NCI-H524 treated with DMSO at 0.1 percent for 48 hours (cell line): ENCODE data around the gene HSF4.
"Not testable (repeated sequence)": the region's sequence is repeated elsewhere in the genome, so short reads cannot be mapped to it uniquely, and the experiment has no call there.

ENCODE experiments used
- DNase-seq: peaks from one replicate; lab custom pipeline; 2025; lab: John Stamatoyannopoulos, UW

The HSF4 gene, protein sequence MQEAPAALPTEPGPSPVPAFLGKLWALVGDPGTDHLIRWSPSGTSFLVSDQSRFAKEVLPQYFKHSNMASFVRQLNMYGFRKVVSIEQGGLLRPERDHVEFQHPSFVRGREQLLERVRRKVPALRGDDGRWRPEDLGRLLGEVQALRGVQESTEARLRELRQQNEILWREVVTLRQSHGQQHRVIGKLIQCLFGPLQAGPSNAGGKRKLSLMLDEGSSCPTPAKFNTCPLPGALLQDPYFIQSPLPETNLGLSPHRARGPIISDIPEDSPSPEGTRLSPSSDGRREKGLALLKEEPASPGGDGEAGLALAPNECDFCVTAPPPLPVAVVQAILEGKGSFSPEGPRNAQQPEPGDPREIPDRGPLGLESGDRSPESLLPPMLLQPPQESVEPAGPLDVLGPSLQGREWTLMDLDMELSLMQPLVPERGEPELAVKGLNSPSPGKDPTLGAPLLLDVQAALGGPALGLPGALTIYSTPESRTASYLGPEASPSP

DNA sequence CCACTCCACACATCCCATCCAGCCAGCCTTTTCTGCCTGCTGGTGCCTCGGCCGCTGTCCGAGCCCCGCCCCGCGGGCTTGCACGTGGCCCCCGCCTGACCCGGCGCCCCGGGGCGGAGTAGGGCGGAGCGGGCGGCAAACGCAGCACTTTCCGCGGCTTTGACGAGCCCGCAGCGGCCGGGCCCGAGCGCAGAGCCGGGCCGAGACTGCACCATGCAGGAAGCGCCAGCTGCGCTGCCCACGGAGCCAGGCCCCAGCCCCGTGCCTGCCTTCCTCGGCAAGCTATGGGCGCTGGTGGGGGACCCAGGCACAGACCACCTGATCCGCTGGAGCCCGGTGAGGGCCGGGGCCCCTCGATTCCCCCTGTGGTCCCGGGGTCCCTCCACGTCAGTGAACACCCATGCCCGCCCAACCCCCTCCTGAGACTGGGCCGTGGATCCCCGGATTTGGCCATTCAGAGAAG is at the start of gene HSF4:
HSF4 (plus strand) TSS at position 147 of the 463 bp plus-strand sequence; CDS start at position 214, 67 bp downstream.
- DNase-seq = no peak

DNA sequence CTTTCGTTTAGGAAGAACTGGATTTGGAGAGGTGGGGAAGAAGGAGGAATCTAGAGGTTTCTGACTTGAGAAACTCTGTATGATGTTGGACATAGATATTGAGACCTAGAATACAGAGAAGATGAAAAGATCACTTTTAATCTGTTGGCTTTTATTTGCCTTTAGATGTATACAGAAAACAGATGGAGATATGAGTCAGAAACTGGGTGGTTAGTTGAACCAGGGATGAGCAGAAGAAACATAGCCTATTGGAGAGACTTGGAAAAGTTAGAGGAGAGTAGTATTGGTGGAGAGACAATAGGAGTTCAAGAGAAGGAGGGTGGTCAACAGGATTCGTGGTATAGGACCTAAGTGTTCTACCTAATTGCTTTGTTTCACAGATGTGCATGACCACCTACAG is 49.8 kb upstream of the HSF4 start:
- DNase-seq = no peak

DNA sequence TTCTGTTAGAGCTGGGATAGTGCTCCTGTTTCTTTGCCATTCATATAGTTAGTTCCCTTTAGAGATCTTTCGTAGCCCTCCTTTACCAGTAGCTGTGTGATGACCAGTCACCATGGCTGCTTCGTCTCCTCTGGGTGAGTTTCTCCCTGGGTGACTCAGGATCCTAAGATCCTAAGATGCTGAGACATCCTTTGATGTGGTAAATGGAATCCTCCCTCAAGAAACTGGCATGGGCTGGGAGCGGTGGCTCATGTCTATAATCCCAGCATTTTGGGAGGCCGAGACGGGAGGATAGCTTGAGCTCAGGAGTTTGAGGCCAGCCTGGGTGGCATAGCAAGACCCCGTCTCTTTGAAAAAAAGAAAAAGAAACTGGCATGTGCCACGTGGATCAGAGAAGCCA is 48.9 kb upstream of the HSF4 start:
- no peak for DNase-seq

DNA sequence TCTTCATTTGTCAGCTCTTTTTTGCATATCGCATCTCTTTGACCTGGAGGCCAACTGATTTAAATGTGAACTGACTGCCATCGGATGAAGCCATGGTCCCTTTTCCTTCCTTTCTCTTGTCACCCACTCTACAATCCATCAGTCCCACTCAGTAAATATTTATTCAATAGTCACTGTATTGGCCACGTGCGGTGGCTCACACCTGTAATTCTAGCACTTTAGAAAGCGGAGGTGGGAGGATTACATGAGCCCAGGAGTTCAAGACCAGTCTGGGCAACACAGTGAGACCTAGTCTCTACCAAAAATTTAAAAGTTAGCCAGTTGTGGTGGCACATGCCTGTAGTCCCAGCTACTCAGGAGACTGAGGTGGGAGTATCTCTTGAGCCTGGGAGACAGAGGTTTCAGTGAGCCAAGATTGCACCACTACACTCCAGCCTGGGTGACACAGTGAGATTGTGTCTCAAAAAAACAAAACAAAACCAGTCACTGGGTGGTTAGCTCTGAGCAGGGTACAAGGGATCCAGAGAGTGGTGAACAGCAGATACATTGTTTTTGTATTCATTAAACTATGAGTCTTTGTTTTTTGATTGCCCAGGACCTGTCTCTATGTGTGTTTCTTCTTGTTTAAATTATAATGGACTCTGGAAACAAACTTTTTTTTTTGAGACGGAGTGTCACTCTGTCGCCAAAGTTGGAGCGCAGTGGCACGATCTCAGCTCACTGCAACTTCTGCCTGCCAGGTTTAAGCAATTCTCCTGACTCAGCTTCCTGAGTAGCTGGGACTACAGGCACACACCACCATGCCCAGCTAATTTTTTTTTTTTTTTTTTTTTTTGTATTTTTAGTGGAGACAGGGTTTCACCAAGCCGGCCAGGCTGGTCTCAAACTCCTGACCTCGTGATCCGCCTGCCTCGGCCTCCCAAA is 47.9 kb upstream of the HSF4 start:
- no peak for DNase-seq

DNA sequence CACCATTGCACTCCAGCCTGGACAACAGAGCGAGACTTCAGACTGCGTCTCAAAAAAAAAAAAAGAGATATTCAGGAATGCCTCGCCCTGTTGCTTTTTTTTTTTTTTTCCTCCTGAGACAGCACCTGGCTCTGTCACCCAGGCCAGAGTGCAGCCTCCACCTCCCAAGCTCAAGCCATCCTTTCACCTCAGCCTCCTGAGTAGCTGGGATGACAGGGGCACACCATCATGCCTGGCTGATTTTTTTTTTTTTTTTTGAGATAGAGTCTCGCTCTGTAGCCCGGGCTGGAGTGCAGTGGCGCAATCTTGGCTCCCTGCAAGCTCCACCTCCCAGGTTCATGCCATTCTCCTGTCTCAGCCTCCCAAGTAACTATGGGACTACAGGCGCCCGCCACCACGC is 46.8 kb upstream of the HSF4 start:
- DNase-seq = no peak

DNA sequence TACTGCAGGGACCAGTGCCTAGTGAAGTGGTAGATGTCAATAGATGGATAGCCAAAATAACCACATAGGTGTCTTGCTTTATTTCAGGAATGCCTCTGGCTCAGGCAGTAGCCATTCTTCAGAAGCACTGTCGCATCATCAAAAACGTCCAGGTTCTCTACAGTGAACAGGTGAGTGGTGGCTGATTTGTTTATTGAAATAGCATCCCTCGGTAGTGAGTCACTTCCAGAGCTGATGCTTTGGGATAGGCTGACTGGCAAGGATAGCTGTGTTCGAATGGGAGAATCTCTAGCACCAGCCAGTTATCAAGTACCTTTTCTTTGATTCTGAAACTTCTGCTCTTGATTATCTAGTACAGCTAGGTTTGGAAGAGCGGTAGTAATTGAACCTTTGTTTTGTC is 44.5 kb upstream of the HSF4 start:
- no peak for DNase-seq

DNA sequence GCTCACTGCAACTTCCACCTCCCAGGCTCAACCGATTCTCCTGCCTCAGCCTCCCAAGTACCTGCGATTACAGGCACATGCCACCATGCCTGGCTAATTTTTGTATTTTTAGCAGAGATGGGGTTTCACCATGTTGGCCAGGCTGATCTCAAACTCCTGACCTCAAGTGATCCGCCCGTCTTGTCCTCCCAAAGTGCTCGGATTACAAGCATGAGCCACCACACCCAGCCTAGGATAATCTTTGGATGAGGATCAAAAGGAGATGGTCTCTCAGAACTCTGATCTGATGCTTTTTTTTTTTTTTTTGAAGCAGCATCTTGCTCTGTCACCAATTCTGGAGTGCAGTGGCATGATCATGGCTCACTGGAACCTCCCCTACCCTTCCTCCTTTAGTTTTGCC is 41.7 kb upstream of the HSF4 start:
- not testable (repeated sequence) for DNase-seq

DNA sequence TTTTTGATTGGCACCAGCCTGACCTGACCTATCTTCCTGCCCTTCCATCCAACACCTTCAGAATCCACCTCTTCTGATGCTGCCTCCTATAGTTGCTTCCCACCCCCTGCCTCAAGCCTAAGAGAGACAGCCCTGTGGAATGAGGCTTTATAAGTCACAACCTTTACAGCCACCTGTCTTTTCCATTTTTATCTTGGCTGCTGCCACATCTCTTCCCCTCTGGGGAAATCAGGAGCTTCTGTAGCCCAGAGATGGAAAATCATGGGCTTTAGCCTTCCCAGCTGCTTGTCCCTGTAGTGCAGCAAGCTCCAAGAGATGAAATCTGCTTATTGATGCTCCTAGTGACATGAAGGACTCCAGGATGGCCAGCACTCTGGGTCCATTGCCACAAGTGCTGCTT is 36.1 kb upstream of the HSF4 start:
- DNase-seq = no peak

DNA sequence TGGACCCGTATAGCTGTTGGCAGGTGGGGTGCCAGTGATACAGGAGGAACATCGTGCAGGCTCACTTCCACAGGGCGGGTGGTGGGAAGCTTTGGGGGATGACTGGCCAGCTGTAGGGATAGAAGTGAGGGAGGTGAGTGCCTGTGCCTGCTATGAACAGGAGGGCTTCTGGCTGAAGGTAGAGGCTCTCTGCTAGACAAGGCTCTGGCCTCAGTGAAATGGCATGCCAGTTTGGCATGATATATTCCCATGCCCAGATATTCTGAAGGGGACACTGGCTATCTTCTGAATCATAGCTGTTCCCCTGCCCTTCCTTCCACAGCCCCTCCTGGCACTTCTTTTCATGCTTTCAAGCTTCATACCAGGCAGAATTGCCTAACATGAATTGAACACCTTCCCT is 35.7 kb upstream of the HSF4 start:
- no peak for DNase-seq

DNA sequence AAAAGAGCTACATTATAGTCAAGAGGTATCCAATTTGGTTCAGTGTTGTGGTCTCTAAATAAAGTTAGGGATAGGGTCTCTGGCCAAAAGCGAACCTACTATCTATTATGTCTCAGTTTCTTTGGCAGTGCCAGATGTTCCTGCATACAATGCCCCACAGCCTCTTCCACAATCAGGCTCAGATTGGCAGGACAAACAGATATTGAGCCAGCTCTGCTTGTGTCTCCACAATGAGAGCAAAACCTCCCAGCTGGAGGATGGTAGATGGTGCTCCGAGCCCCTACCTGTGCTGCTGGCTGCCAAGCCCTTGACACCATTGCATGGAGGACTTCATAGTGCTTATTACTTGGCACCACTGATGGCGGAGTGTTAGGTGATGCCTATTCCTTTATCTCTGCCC is 35.1 kb upstream of the HSF4 start:
- DNase-seq = no peak

DNA sequence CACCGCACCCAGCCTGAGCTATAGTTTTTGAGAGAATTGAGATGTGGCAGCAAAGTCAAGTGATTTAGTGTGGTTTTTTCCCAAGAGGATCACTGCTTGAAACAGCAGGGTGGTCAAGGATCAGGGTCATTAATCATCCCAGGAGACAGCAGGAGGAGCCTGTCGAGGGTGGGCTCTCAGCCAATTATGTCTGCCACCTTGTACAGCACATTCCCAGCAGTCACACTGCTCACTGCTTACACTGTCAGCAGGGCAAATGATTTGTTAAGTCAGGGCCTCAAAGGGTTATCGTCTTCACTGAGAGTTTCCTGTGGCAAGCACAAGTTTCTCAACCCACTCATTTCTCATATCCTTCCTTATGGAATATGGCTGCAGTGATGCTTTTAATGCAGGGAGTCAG is 26.9 kb upstream of the HSF4 start:
- no peak for DNase-seq

DNA sequence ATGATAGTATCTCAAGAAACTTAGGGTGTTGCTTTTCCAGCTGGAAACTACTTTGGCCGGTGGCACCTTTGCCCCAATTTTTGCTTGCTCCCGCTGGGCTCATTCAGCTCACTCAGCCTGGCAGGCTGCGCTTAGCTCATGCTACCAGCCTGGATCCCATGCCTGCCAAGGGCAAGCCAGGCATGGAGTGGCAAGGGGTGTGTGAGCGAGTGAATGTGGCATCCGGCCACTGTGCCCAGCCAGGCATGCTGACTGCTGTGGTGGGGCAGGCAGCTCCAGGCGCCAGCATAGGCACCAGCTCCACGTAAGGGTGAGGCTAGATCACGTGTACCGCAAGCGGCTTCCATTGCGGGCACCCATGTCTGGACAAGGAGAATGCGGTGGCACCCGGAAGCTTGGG is 23.2 kb upstream of the HSF4 start:
- DNase-seq = no peak

DNA sequence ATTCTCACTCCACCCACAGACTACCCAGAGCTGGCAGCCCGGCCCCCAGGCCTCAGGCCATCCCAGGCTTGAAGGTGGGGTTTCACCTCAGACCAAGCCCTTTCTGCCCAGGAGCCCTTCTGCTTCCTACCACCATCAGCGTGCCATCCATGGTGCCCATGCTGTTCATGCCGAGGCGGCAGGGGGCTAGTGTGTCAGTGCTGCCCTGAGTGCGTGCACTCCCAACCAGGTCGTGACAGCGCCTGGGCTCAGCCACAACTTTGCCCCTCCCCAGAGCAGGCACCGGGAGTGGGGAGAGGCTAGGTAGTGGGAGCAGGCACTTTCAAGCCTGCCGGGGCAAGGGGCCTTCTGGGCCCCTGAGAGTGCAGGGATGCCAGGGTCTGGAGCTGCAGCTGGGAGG is 22.2 kb upstream of the HSF4 start:
- DNase-seq = no peak

DNA sequence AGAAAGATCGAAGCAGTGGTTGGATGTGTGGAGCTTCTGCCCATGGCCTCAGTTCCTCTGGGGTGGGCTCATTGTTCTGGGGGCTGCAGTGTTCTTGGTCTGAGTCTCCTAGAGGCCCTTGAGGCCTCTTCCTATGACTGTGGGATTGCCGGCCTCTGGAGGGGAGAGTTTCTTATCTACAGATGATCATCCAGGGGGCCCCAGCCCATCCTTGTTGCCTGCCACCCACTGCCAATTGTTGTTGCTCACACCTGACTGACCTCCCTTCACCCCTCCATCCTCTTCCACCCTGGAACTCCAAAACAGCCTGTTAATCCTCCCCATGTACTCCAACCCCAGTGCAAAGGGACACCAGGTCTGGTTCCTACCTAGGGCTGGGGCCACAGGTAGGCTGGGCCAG is 19.6 kb upstream of the HSF4 start:
- DNase-seq = no peak

DNA sequence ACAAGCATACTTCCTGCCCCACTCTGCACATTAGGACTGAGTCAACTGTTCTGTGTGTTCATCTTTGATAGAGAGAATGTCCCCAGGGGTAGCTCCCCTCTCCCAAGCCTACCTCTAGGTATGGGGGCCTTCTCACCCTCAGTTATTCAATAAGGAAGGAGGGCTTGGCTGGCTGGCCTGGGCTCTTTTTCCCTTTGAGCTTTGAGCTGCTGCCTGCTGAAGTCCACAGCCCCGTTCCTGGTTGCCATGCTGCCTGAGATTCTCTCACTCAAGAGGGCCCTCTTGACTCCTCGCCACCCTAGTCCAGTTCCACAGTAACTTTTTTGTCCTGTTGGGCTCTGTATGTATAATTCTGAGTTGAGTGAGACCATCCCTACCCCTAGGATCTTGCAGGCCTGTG is 18.8 kb upstream of the HSF4 start:
- DNase-seq = no peak

DNA sequence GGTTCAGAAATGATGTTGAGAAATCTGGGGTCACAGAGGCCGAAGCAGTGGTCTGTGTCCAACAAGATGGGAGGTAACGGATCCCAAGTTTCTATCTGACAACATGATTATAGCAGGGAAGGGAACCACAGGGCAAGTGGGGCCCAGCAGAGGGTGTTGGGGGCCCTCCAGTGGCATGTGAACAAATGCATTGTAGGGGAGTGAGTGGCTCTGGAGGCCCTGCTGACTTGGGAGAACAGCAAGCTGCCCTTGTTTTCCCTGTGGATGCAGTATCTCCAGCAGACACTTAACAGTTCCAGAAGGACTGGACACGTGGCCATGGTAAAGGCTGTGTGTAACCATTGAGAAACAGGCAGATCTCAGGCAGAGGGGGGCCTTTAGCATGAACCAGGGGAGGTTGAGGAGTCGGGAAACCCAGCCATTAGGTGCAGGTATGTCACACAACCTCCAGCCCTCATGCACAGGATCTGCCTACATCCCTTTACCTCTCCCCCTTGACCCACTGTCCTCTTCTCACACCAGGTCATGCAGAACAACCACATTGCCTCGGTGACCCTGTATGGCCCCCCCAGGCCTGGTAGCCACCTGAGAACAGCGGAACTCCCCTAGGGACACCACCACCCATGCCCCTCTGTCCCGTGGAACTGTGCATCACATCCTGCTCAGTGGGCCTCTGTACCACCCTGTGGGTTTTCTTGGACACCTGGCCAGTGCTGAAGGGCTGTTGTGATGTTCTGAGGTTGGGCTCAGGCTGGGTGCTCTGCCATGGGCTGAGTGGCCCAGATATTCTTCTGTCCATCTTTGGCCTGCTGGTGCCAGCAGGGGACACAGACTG is 17.8 kb upstream of the HSF4 start:
- DNase-seq = no peak

DNA sequence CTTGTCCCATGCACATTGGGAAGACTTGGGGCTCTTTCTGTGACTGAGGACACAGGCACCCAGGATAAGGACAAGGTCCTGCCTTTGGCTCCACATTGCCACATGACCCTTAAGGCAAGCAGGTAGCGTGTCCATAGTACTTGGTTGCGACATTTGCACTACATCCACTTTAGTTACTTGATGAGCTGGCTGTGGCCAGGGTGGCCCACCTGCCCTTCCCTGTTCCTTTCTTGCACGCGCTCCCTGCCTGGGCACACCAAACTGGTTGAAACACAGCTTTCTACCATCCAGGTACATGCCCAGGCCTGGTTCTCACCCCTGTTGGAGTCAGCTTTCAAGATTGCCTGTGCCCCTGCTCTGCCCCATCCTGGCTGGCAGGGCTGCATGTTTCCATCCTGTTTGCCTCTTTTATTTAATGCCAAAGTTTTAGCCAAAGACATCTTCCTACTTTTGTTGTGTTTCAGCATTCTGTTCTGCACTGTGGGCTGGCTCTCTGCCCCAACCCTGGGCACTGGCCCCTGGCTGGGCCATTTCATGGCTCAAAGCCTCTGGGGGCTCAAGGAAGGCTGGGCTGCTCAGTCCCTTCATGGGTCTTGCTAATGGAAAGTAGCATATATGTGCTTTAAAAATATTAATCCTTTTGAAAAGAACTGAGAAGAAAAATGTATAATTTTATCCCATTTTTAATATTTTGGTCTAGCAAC is 17.0 kb upstream of the HSF4 start:
- no peak for DNase-seq

DNA sequence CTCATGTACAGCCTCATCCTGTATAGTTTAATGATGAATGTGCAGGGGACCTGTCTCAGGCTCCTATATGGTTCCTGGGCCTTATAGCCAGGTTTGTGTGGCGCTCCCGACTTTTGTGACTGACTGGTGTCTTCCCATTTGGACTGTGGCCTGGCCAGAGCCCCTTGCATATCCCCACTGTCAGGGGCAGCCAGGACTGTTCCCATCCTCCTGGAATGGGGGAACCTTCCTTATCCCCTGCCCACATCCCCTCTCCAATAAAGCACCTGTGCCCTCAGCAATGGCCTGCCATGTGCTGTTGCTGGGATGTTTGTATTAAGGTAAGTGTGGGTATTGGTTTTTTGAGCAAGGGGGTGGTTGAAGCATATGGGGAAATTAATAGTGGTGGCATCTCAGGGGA is 16.3 kb upstream of the HSF4 start:
- DNase-seq = no peak

DNA sequence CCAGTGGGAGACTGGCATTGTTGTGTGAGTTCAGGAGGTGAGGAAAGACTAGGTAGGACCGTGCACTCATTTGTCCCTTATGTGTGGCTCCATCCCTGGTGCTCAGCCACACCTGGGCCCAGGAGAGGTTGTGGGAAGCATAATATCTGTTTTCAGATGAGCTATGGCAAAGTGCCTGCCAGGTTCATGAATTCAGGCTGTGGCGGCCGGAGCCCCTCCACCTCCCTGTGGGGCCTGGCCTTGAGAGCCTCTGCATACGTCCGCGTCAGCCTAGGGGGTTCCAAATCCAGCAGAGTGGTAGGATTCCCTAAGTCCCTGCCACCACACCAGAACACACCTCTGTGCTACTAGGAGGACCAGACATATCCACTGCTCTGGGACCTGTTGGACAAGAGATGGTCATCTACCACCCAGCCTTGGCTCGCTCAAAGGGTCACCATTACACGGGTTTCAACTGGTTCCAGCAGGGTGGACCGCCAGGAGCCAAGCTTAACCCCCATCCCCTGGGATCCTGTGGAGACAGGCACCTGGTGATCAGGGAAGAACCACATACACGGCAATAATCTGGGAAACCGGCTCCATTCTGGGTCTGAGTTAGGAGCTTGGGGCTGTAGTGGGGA is 15.8 kb upstream of the HSF4 start:
- no peak for DNase-seq

DNA sequence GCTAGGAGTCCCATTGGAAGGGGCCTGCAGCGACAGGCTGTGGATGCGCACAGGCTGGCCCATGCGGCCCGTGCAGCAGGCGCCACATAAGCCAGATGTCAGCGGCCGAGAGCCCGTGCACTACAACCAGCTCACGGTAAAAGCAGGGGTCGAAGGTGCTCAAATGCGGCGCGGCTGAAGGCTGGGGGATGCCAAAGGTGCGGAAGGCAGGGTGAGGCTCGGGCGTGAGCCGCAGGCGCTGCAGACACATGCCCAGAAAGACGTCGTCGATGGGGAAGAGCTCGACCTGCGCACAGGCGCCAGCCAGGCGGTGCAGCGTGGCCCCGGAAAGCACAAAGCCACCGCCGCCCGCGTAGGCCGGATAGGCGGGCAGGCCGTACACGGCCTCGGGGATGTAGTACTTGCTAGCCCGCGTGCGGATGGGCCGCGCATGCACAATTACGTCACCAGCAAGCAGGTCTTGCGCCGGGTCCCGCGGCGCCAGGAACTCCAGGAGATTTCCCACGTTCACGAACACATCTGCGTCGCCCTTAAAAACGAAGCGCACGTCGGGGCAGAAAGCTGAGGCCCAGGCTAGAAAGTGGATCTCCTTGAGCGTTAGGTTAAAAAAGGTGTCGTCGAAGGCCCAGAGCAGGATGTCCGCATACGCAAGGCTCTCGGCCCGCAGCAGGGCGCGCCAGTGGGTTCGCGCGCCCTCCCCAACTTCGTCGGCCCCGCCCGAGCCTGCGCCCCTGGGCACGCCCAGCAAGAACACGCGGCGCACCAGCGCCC is 15.1 kb upstream of the HSF4 start:
- DNase-seq = no peak
